Occipital lobe (tissue), 2 donors: ENCODE data around the gene ARHGAP33. TPM values are rescaled to one million over a fixed set of nuclear protein-coding genes. Genes with fewer than 3 reads are reported as not detected.
"Not testable (repeated sequence)": the region's sequence is repeated elsewhere in the genome, so short reads cannot be mapped to it uniquely, and the experiment has no call there.

Experiments used
- DNase-seq: peaks from one replicate; lab custom pipeline; 2025; lab: John Stamatoyannopoulos, UW
- total RNA-seq: library from RNA; depleted of rRNA; stranded (reverse); fragments of >200 nt; gene quantifications from one replicate; pipeline ENCODE4 v1.2.3, GENCODE V29; 2014

Gene ARHGAP33
- total RNA-seq, 1 donor from 2014 or later: 85.5 TPM

DNA sequence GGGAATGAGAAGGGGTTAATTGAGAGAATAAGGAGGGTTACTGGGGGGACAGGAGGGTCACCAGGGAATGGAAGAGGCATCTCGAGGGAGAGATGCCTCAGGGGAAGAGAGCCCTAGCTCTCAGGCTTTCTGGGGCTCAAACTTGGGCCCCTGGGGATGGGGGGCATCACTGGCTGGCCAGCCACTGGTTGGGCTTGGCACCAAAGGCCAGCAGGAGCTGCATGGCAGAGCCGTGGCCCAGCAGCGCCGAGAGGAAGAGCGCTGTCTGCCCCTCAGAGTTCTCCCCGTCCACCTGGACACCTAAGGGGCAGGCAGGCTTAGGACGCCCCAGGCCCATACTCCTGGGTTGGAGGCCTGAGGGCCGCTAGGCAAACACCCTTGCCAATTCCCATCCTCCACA, 17.5 kb downstream of the ARHGAP33 start:
- DNase-seq: no peak

DNA sequence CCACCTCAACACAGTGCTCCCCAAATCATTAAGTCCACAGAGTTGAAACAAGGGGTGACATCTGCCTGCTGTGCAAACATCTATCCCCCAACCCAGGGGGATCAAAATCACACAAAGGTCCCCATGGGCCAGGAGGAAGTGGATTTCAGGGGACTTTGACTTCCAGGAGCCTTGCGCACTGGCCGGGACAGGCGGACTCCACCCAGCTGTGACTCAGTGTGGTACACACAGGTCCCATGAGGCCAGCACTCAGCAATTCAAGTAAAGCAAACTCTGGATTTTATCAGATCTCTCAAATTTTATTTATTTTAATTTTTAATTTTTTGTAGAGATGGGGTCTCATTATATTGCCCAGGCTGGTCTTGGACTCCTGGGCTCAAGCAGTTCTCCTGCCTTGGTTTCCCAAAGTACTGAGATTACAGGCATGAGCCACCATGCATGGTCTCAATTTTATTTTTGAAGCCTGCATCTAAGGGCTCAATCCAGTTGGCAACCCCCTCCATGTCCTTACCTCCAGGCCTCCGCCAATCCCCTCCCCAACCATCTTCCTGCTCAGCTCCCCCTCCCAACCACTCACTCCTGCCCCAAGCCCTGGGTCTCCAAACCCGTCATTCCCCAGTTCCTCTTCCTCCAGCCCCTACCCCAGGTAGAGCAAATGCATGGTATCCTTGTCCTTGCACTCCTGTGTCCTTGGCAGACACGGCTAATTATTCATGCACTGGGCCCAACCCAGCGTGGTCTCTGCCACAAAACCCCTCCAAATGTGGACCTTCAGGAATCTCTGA, 18.2 kb downstream of the ARHGAP33 start:
- DNase-seq: no peak

DNA sequence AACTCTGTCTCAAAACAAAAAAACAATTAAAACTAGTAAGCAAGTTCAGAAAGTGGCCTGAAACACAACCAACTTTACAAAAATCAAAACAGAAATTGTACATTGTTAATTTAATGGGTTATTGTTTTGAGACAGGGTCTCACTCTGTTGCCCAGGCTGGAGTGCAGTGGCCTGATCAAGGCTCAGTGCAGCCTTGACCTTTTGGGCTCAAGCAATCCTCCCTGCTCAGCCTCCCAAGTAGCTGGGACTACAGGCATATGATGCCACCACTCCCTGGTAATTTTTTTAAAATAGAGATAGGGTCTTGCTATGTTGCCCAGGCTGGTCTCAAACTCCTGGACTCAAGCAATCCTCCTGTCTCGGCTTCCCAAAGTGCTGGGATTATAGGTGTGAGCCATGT, 20.2 kb downstream of the ARHGAP33 start:
- not testable (repeated sequence) for DNase-seq

DNA sequence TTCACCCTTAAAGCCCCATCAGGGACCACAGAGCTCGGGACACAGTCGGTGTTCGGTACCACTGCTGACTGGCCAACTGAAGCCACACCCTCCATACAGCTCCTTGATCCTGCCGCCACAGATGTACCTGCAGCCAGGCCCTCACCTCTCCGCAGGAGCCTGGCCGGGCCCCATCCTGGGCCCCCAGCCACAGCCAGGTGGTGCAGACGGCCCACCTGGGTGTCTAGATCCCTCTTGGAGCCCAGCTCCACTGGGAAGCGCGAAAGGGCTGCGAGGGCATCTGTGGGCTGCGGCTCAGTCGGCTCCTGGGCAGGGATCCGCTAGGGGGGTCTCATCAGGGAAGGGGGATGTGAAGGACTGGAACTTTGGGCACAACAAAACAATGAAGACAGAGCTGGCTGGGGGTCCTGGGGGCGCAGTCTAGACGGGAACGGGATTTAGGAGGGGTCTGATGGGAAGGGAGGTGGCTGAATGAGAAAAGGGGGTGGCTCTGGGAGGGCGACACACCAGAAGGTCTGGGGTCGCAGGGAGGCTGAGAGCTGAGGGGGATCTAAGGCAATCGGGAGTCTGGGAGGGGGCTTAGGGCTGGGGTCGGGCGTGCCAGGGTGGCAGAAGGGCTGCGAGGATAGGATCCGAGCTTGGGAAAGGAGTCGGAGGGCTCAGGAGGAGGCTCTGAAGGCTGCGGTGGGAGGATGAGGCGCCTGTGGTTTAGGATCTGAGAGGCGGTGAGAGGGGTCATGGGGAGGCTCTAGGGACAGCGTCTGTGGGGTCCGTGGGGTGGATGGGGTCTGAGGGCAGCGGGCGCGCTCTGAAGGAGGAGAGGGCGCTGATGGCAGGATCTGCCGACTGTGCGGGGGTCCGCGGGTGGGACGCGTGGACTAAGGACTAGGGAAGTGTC, 21.5 kb downstream of the ARHGAP33 start:
- DNase-seq: no peak

DNA sequence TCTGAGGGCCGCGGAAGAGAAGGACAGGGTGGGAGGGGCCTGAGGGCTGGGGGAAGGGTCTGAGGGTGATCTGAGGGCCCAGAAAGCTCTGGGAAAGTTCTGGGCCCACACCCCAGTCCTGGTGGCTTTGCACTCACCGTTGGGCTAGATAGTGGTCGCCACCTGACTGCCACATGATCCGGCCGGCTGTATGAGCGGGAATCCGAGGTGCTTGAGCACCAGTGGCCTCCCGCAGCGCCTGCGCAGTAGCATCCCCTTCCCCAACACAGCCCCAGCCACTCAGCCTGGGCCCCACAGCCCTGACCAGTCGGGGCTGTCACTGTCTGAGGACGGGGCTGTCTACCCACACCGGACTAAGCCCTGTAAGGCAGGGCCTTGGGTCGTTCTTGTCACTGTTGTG, 22.3 kb downstream of the ARHGAP33 start:
- peak; percentile 55 for DNase-seq

DNA sequence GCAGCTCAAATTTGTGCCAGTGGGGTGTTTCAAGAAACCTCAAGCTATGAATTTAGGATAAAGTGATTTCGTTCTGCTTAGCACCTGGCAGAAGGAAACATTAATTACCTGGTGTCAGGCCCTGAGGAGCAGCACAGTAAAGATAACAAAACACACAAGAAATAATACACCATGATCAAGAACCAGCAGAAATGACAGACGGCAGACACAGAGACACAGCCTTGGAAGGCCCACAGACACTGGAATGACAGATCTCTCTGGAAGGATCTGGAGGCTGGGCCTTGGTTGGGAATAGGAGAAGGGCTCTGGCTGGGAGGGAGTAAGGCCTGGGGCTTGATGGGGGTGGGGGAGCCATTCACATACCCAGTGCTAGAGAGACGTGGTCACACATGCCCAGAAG, 26.5 kb downstream of the ARHGAP33 start:
- DNase-seq: no peak

DNA sequence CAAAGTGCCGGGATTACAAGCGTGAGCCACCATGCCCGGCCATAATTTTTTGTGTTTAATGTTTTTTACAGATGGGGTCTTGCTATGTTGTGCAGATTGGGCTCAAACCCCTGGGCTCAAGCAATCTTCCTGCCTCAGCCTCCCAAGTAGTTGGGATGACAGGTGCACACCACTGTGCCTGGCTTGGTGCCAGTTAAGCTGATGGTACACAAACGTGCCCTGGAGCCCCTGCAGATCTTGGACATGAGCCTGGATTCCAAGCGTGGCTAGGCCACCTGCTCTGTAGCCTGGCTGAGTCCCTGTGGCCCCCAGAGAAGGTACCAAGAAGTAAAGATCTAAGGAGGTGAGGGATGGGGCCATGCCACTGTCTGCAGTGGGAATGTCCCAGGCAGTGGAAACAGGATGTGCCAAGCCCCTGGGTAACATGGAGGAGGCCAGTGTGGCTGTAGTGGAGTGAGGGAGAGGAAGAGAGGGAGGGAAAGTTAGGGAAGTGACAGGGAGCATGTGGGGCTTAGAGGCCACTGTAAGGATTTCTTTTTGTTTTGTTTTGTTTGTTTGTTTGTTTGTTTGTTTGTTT, 30.2 kb downstream of the ARHGAP33 start:
- DNase-seq: no peak

DNA sequence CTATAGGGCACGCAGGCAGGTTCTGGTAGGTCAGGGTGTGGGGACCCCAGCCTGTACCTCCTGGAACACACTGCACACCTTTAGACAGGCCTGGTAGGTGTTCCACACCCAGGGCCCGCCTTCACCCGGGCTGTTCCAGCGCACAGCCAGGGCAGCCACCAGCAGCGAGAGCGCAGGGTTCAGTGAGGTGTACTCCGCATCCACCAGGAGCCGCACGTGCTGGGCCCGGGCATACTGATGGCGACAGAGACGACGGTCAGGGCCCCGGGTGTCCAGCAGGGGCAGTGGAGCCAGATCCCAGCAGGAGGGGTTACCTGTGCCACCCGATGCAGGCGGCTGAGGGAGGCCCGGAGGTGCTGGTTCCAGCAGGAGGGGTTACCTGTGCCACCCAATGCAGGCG, 31.2 kb downstream of the ARHGAP33 start:
- no peak for DNase-seq

DNA sequence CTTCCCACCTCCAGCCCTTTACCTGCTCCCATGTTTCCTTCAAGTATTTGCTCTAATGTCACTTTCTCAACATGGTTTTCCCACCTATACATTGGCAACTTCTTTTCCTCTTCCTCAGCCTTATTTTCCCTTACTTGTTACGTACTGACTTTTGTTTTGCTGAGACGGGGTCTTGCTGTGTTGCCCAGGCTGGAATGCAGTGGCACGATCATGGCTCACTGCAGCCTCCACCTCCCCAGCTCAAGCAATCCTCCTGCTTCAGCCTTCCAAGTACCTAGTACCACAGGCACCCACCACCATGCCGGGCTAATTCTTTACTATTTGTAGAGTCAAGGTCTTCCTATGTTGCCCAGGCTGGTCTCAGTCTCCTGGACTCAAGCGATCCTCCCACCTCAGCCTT, 32.3 kb downstream of the ARHGAP33 start:
- no peak for DNase-seq

DNA sequence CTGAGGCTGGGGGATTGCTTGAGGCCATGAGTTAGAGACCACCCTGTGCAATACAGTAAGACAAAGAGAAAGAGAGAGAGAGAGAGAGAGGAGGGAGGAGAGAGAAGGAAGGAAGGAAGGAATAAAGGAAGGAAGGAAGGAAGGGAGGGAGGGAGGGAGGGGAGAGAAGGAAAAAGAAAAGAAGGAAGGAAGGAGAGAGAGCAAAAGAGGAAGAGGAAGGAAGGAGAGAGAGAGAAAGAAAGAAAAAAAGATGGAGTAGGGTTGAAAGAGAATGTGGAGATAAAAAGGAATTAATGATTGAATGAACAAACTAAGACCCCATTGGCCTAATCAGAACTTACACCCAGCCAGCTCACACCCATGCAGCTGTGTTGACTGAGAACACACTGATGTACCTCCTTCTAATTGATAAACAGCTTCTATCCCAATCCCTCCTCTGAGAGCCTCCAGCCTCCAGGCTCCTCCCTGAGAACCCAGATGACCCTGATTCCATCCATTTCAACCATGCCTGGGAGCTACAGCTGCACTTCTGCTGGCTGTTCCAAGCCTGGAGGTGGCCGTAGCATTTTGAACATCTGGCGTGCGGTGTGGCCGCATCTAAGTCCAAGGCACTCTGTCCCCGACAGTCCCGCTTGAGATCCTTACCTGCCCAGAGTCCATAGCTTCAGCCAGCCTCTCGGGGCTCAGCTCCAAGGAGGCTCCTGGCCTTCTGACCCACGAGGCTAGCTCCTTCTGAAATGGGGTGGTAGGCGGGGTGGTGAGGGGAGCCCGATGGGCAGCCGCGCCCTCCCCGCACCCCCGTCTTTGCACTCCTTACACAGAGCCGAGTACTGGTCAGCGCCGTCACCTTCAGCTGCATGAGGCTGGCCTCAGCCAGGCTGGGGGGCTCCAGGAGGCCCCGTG, 36.2 kb downstream of the ARHGAP33 start:
- DNase-seq: no peak

DNA sequence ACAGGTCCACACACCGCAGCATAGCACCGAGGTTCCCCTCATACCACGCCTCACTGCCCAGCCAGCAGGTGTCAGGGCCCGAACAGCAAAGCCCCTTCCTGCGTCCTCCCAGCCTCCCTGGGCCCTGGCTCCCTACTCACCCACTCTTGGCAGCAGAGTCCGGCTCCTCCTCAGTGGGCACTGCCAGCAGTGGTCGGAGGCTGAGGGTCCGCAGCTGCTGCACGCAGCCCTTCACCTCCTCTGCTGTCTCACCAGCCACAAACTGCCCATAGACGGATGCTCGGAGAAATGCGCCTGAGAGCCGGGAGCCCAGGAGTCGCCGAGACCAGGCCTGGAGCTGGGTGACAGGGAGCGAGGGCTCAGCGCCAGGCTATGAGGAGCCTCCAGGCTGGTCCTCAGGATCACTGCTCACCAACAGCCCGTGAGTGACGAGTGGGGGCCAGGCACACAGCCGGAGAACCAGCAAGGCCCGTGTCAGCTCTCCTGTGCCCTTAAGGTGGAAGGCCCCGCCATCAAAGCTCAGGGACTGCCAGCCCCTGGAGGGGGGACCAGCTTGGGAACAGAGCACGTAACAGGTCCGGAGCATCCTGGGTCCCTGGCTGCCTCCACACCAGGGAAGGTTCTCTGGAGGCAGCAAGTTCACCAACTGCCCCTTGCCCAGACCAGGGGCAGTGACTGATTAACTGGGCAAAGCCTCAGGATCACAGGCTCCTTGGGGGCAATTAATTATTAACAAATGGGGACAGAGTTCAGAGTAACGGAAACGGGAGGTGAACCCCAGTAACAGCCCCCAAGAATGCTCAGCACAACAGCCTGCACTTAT, 37.1 kb downstream of the ARHGAP33 start, which contains the start of gene PRODH2:
Gene PRODH2, minus strand, starts transcription at position 626 of the 823 bp plus-strand sequence. Its CDS starts 40 bp downstream, at position 586.
- DNase-seq: no peak

DNA sequence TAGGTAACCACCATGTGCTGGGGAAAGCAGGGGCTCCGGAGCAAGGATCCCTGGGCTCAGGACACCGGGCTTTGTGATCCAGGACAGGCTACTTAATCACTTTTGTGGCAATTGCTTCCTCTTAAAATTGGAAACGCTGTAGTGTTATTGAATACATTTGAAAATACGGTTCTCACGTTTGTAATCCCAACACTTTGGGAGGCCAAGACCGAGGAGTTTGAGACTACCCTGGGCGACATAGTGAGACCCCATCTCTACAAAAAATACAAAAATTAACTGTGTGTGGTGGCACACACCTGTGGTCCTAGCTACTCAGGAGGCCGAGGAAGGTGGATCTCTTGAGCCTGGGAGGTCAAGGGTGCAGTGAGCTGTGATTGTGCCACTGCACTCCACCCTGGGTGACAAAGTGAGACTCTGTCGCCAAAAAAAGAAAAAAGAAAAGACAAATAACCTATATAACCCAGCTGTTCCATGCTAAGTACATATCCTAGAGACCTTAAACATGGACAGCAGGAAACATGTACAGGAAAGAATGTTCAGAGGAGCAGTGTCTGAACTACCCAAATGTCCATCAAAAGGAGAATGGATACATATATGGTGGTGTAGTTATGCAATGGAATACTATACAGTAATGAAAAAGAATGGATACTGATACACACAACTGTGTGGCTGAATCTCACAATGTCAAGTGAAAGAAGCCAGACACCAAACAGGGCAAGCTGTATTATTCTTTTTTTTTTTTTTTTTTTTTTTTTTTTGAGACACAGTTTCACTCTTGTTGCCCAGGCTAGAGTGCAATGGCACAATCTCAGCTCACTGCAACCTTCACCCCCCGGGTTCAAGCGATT, 37.9 kb downstream of the ARHGAP33 start:
- DNase-seq: no peak

DNA sequence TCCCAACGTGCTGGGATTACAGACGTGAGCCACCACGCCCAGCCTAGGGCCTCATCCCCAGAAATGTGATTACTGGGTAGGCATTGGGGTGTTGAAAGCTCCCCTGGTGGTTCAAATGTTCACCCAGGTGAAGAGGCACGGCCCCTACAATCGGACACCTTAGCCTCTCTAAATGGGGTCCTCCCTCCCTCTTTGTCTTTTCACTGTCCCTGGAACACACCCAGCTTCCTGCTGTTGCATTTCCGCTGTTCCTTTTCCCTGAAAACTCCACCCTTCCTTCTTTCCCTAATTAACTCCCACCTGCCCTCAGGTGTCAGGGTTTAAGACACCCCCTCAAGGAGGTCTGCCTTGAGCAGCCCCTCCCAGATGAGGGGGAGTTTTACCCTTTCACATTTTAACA, 40.9 kb downstream of the ARHGAP33 start:
- DNase-seq: no peak

DNA sequence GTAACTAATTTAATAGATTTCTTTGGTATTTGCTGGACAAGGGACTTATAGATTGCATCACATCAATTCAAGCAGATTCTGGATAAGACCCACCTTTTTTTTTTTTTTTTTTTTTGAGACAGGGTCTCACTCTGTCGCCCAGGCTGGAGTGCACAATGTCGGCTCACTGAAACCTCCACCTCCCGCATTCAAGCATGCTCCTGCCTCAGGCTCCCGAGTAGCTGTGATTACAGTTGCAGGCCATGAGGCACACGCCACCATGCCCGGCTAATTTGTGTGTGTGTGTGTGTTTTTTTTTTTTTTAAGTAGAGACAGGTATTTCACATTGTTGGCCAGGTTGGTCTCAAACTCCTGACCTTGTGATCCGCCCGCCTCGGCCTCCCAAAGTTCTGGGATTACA, 41.5 kb downstream of the ARHGAP33 start:
- no peak for DNase-seq

DNA sequence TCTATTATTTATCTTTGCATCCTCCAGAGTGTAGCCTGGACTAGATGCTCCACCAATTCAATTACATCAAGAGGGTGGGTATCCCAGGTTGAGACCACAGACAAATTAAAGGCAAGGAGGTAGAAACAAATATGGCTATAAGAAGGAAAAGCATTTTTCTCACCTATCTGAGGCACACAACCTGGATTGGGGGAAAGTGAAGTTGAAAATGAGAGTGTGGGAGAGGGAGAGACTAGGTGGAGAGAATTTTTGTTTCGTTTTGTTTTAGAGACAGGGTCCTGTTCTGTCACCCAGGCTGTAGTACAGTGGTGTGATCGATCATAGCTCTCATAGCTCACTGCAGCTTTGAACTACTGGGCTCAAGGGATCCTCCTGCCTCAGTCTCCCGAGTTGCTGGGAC, 43.1 kb downstream of the ARHGAP33 start:
- no peak for DNase-seq

DNA sequence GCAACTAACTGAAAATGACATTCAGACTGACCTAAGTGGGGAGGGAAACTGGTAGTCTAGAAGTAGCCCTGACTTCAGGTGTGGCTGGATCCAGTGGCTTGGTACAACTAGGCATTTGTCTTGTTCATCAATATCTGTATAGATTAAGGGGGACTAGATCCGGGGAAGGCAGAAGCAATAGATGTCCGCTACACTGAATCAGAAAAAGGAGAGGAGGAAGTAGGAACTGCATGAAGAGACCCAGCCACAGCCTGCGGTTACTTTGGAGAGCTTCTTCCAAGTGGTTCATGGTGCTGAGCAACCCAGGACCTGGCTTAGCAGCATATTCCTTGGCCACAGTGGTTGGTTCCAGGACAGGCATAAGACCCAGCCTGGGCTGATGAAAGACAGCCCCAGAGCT, 47.2 kb downstream of the ARHGAP33 start:
- DNase-seq: no peak

DNA sequence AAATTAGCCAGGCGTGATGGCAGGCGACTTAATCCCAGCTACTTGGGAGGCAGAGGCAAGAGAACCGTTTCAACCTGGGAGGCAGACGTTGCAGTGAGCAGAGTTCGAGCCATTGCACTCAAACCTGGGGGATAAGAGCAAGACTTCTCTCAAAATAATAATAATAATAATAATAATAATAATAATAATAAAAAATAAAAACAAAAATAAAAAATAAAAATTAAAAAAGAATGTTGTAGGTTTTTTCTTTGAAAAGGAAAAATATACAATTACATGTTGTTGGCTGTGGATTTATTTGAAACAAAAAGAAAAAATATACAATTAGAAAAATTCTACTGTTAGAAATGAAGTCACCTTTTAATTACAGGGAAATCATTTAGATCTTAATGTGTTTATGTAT, 48.8 kb downstream of the ARHGAP33 start:
- DNase-seq: no peak

DNA sequence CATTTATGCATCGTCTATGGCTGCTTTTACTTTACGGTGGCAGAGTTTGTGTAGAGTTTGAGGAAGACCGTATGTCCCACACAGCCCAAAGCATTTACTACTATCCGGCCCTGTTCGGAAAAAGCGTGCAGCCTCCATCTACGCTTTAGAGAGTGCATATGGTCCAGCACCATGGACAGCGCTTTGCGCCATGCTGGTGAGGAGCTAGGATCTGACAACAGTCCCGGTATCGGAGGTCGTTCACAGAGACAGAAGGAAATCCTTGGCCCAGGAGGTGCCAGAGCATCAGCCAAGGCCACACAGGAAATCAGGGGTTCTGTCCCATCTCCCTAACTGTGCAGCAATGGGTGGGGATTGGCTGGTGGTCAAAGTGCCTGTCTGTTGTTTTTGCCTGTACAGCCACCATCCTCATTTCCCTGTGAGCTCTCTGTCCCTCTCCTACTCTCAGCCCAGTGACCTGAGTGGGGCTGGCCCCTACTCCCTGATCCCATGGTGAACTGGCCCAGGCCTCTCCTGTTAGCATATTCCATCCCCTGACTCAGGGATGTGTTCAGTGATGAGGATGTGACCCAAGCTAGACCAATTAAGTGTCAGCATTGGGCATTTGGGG, 53.4 kb downstream of the ARHGAP33 start:
- no peak for DNase-seq

DNA sequence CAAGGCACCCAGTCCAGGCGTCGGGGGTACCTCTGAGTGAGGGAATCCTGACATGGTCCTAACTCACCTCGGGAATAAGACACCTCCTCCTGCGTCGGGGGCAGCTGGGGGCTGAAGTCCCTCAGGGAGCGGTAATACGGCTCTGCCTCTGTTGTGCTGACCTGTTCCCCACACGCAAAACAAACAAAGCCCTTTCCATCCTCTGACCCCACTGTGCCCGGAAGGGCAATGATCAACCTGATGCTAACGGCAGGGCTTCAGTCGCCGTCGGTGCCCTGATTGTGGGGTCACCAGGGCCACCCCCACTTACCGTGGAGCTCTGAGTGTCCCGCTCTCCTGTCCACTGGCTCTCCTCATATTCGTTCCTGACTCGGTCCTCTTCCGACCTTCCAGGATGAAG, 55.6 kb downstream of the ARHGAP33 start:
- no peak for DNase-seq
